Panc1 (cell line): ENCODE results near the gene DQX1.

Source experiments
- CTCF ChIP-seq: fragments of 450-650 bp; IDR thresholded peaks from 2 replicates; pipeline ENCODE4 v1.5.1; 2017; ENCODE audit warnings: mild to moderate bottlenecking
- POLR2AphosphoS5 ChIP-seq: IDR thresholded peaks from 2 replicates; pipeline ENCODE4 v1.6.1; 2012; ENCODE audit warnings: mild to moderate bottlenecking, low read depth, low read length, moderate library complexity
- REST ChIP-seq, 2 experiments: IDR thresholded peaks; 2 replicates each; pipeline ENCODE4 v1.6.1; 2011 to 2012; ENCODE audit warnings: low read depth in 2 of 2, control low read depth in 1 of 2, low read length in 1 of 2, mild to moderate bottlenecking in 1 of 2, moderate library complexity in 1 of 2; ENCODE audit not compliant: insufficient read depth in 1 of 2
- TCF7L2 ChIP-seq: IDR thresholded peaks from 2 replicates; pipeline ENCODE4 v1.6.1; 2011; ENCODE audit warnings: mild to moderate bottlenecking, low read depth, low read length, inconsistent platforms

GRCh38 chr2:74537140-74537539 is 11.1 kb upstream of the DQX1 start:
- TF ChIP-seq CTCF (no peak), REST (IDR thresholded peaks at IDR 0.05; ENCODE audit: insufficient read depth in 1 of 2, low read depth in 2 of 2, low read length in 1 of 2) (no peak), TCF7L2 (no peak), POLR2AphosphoS5 (no peak)
